HG03439 (cell line): ENCODE data around the gene CAMKK2.
"Not testable (repeated sequence)": the region's sequence is repeated elsewhere in the genome, so short reads cannot be mapped to it uniquely, and the experiment has no call there.

ENCODE experiments used
- ATAC-seq: cut with Tn5 transposase; IDR thresholded peaks from one replicate; pipeline ENCODE4 v1.9.1; 2021; ENCODE audit warnings: mild to moderate bottlenecking, moderate library complexity; ENCODE audit not compliant: unreplicated experiment

Gene CAMKK2

DNA sequence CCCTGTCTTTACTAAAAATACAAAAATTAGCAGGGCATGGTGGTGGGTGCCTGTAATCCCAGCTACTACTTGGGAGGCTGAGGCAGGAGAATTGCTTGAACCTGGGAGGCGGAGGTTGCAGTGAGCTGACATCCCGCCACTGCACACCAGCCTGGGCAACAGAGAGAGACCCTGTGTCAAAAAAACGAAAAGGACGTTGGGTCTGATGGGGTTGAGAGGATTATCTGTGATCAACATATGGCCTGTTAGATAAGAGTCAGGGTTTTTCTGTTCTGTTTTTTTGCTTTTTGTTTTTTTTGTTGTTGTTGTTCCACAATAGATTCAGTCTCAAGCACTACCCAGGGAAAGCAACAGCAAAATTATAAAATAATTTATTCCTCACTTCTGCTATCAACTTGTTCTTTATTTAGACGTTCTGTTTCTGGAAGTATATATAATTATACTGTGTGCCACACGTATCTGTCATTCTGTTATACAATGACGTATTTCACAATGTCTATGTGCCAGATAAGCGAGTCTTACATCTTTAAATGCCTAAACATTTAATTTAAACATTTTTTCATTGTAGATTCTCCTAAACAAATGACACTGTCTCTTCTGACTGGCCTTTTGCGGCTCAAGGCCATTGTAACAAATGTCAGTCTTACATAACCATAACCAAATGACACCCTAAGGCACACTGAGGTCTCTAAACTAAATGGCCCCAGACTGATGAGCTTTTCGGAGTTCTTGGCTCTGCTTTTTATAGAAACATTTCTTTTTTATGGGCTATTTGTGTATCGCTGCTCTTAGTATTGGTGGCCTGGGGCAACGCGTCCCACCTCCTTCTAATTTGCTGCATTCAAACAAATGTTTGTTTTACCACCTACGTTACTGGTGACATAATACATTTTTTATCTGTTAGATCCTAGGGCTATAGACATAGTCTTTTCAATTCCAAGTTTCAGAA lies 93.8 kb downstream of the CAMKK2 start:
- ATAC-seq, result no peak

DNA sequence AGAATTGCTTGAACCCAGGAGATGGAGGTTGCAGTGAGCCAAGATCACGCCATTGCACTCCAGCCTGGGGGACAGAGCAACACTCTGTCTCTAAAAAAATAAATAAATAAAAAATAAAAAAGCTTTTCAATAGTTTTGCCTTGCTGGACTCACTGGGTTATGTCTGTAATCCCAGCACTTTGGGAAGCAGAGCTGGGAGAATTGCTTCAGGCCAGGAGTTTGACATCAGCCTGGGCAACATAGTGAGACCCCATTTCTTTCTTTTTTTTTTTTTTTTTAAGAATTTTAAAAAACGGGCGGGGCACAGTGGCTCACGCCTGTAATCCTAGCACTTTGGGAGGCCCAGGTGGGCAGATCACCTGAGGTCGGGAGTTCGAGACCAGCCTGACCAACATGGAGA lies 95.4 kb downstream of the CAMKK2 start:
- ATAC-seq, result not testable (repeated sequence)

DNA sequence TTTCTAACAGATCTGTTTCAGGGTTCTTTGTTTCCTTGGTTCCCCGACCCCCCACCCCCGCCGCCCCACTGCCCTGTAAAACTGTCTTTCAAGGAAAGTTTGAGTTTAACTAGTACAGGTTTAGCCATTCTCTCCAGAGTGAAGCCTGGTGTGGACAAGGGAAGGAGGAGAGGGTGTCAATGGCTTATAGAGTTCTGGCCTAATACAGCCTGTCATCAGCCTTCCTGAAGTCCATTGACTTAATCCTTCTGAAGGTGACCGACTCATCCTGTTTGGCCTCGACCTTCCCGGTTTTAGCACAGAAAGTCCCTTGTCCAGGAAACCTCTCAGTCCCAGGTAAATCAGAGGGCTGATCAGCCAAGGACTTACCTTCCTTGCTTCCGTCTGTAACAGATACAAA lies 97.6 kb downstream of the CAMKK2 start:
- no peak for ATAC-seq

DNA sequence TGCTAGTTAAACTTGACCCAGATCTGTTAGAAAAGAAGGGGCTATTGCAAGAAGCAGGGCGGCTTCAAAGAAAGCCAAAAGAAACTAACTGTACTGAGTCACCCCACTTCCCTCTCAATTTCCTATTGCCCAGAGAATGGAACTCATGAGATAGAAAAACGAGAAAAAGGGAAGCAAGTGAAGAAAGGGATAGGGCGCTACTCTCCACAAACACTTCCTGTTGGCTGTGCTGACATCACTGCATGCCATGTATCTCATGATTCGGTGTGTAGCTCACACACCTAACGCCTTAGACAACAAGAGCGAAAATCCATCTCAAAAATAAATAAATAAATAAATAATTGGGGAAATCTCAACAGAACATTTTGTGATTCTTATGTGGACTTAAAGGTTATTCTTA lies 99.6 kb downstream of the CAMKK2 start:
- no peak for ATAC-seq

DNA sequence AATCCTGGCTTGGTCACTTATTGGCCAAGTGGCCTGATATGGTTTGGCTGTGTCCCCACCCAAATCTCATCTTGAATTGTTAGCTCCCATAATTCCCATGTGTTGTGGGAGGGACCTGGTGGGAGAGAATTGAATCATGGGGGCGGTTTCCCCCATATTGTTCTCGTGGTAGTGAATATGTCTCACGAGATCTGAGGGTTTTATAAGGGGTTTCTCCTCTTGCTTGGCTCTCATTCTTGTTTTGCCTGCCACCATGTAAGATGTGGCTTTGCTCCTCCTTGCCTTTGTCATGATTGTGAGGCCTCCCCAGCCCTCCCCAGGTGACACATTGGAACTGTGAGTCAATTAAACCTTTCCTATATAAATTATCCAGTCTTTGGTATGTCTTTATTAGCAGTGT lies 105.4 kb downstream of the CAMKK2 start:
- no peak for ATAC-seq

DNA sequence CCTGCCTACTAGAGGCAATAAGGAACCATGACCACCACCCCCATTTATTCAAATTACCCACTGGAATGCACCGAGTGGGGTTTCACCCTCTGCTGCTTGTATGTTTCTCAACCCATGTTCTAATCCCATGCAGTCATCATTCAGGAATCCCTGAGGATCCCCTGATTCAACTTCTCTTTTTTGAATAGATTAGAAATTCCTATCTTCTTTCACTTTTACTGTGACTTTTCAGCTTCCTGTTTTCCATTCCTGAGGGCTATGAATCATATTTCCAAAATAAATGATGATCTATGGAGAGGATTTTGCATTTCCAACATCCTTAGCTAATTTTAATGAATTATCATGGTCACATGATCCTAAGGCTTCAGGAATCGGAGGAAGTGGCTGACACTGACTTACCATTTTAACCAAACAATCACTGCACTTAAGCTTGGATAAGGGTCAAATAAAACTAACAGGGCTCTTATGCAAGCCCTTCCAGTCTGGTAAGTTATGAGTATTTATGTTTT lies 105.9 kb downstream of the CAMKK2 start:
- ATAC-seq, result no peak

DNA sequence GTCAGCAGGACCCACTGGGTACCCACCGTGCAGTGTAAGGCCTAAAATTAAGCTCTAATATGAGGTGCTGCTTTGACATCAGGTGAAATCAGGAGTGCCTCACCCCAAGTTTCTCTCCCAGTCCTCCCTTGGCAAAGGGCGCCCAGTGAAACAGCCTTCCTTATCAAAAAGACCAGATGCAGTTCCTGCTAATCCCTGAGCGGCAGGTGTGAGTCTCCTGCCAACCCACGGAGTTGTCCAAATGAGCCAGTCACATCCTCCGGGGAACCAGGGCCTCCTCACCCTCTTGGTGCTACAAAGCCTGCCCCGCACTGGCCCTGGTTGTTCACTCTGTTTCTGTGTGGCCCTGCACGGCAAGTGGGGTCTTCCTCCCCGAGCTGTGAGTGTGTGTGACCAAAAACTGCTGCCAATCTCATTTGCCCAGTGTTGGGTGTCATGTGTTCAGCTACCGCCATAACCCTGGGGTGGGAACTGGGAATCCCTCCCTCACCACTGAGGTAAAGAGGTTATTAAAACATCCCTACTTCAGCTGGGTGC lies 106.8 kb downstream of the CAMKK2 start:
- ATAC-seq, result no peak

DNA sequence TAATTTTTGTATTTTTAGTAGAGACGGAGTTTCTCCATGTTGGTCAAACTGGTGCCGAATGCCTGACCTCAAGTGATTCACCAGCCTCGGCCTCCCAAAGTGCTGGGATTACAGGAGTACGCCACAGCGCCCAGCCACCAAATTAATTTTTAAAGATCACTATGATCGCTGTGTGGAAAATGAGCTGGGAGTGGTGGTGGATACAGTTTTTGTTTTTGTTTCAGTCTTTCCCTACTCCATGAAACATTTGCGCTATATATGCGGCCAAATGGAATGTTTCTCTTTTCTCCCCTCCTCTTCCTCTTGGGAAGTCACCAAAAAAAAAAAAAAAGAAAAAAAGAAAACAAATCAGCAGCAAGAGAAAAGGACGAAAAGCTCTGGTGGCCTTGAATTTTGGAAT lies 107.4 kb downstream of the CAMKK2 start:
- no peak for ATAC-seq

DNA sequence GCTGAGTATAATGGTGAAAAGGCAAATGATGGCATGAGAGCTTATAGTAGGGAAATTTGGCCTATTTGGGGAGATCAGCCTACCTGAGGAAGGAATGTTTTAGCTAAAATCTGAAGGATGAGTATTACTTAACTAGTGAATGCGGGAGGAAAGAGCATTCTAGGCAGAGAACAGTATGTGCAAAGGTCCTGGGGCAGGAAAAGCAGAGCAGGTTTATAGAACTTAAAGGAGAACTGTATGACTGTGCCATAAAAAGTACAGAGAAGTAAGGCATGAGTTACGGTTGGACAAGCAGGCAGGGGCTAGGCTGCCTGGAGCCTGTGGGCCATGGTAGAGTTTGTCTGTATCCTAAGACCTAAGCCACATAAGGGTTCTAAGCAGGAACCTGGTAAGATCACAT lies 108.3 kb downstream of the CAMKK2 start:
- ATAC-seq, result no peak
